OCI-LY3 (cell line): Measurements from ENCODE around the gene SSC5D.

Source experiments
- H2AFZ ChIP-seq: fragments of 200-600, 300-600 bp; shearing (Covaris generic); 2 replicates; pipeline ENCODE4 v1.6.0; 2014; ENCODE audit warnings: antibody characterized with exemption, low read depth, low read length
- H3K27ac ChIP-seq: fragments of 200-600, 300-600 bp; sonication (generic); 2 replicates; pipeline ENCODE4 v1.5.1; 2014; ENCODE audit warnings: mild to moderate bottlenecking, low read length, moderate library complexity, mixed read lengths
- H3K27me3 ChIP-seq: fragments of 200-600, 300-600 bp; sonication (generic); 2 replicates; pipeline ENCODE4 v1.6.1; 2014; ENCODE audit warnings: low read depth, low read length, mixed read lengths
- H3K36me3 ChIP-seq: fragments of 200-600, 300-600 bp; sonication (generic); replicated peaks from 2 replicates; pipeline ENCODE3; 2014; ENCODE audit warnings: low read depth, low read length, mixed read lengths
- H3K4me1 ChIP-seq: fragments of 300-600, 200-600 bp; sonication (generic); 2 replicates; pipeline ENCODE4 v1.6.1; 2014; ENCODE audit warnings: low read length, mixed read lengths
- H3K4me2 ChIP-seq: fragments of 200-600, 300-600 bp; sonication (generic); 2 replicates; pipeline ENCODE4 v1.6.1; 2014; ENCODE audit warnings: low read length, mixed read lengths
- H3K4me3 ChIP-seq: fragments of 300-600, 200-600 bp; sonication (generic); 2 replicates; pipeline ENCODE4 v1.5.1; 2014; ENCODE audit warnings: antibody characterized with exemption, mild to moderate bottlenecking, low read length, moderate library complexity
- H3K79me2 ChIP-seq: fragments of 300-600, 200-600 bp; shearing (Covaris generic); 2 replicates; pipeline ENCODE4 v1.6.1; 2014; ENCODE audit warnings: mild to moderate bottlenecking, low read length, mixed read lengths
- H3K9ac ChIP-seq: fragments of 300-600, 200-600 bp; shearing (Covaris generic); 2 replicates; pipeline ENCODE4 v1.6.0; 2014; ENCODE audit warnings: mild to moderate bottlenecking, low read length, moderate library complexity
- H3K9me3 ChIP-seq: fragments of 200-600, 300-600 bp; shearing (Covaris generic); 2 replicates; pipeline ENCODE4 v1.6.1; 2014; ENCODE audit warnings: low read length, mixed read lengths; ENCODE audit not compliant: insufficient read depth
- H4K20me1 ChIP-seq: fragments of 200-600, 300-600 bp; sonication (generic); 2 replicates; pipeline ENCODE4 v1.6.1; 2016; ENCODE audit warnings: low read length, mixed read lengths; ENCODE audit not compliant: insufficient read depth
- EZH2phosphoT487 ChIP-seq: fragments of 200-600 bp; shearing (Covaris generic); IDR thresholded peaks from 2 replicates; pipeline ENCODE4 v1.6.1; 2018; ENCODE audit warnings: antibody characterized with exemption, mixed run types, low read depth
- TF ChIP-seq, protein P1 (sequence below): fragments of 200-600, 300-600 bp; sonication (generic); IDR thresholded peaks from 2 replicates; pipeline ENCODE4 v1.5.1; 2014; ENCODE audit warnings: antibody characterized with exemption, low read length, low read depth

SSC5D gene

GRCh38 chr19:55500368-55500952 is 12.2 kb downstream of the SSC5D start:
- Histone ChIP-seq H4K20me1 (no peaks in the 10 kb centered on the region), H3K9ac (no peak overlapping the region), H3K27me3 (peaks cover 6% of the 10 kb centered on the region; the same call in 1 of the 2 replicates), H3K79me2 (no peaks in the 10 kb centered on the region), H3K4me2 (no peak overlapping the region), H2AFZ (no peak overlapping the region), H3K4me3 (no peak overlapping the region), H3K9me3 (0 out of 2 replicates have a peak, but pooled peaks cover 4% of the 10 kb centered on the region), H3K4me1 (peaks cover 6% of the 10 kb centered on the region), H3K36me3 (peaks cover 2% of the 10 kb centered on the region), H3K27ac (no peak overlapping the region)
- TF ChIP-seq EZH2phosphoT487 = no peak
- TF ChIP-seq, protein P1, sequence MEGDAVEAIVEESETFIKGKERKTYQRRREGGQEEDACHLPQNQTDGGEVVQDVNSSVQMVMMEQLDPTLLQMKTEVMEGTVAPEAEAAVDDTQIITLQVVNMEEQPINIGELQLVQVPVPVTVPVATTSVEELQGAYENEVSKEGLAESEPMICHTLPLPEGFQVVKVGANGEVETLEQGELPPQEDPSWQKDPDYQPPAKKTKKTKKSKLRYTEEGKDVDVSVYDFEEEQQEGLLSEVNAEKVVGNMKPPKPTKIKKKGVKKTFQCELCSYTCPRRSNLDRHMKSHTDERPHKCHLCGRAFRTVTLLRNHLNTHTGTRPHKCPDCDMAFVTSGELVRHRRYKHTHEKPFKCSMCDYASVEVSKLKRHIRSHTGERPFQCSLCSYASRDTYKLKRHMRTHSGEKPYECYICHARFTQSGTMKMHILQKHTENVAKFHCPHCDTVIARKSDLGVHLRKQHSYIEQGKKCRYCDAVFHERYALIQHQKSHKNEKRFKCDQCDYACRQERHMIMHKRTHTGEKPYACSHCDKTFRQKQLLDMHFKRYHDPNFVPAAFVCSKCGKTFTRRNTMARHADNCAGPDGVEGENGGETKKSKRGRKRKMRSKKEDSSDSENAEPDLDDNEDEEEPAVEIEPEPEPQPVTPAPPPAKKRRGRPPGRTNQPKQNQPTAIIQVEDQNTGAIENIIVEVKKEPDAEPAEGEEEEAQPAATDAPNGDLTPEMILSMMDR = no peak

- H4K20me1 ChIP-seq = no peaks in the 10 kb centered on the region
- no peak overlapping the region for H3K4me3 ChIP-seq
- peaks cover 2% of the 10 kb centered on the region for H3K36me3 ChIP-seq
- 0 out of 2 replicates have a peak, but pooled peaks cover 4% of the 10 kb centered on the region for H3K9me3 ChIP-seq
- no peak overlapping the region for H3K27ac ChIP-seq
- TF ChIP-seq, protein P1 = no peak
- no peak for TF ChIP-seq EZH2phosphoT487
- H3K27me3 ChIP-seq = peaks cover 6% of the 10 kb centered on the region; the same call in 1 of the 2 replicates
- H3K4me1 ChIP-seq = peaks cover 6% of the 10 kb centered on the region
- no peak overlapping the region for H3K9ac ChIP-seq
- no peak overlapping the region for H2AFZ ChIP-seq
- H3K79me2 ChIP-seq = no peaks in the 10 kb centered on the region
- no peak overlapping the region for H3K4me2 ChIP-seq
These were observed 14.1 kb downstream of the SSC5D start for GRCh38 chr19:55502197-55502952.

DNA sequence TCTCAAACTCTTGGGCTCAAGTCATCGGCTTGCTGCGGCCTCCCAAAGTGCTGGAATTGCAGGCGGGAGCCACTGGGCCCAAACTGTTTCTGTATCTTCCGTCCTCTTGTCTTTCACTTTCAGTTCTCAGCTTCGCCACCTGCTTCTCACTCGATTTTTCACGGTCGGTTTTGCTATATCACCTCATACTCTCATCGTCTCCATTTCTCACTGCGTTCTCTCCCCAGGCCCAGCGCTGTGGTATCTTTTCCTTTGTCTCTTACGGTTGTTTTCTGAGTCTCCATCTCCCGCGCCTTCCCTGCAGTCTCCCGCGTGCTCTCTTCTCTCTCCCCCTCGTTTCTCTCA is 14.9 kb downstream of the SSC5D start:
- H3K9me3 ChIP-seq = 0 out of 2 replicates have a peak, but pooled peaks cover 4% of the 10 kb centered on the region
- peak overlapping the region; percentile 98 for H2AFZ ChIP-seq
- H3K27ac ChIP-seq = no peak overlapping the region
- H3K9ac ChIP-seq = no peak overlapping the region
- peaks cover 6% of the 10 kb centered on the region; the same call in 1 of the 2 replicates for H3K27me3 ChIP-seq
- H3K4me1 ChIP-seq = peaks cover 6% of the 10 kb centered on the region
- H3K79me2 ChIP-seq = no peaks in the 10 kb centered on the region
- H3K4me2 ChIP-seq = peak overlapping the region; percentile 79
- H4K20me1 ChIP-seq = no peaks in the 10 kb centered on the region
- peak overlapping the region; percentile 81 for H3K4me3 ChIP-seq
- peaks cover 2% of the 10 kb centered on the region for H3K36me3 ChIP-seq
- no peak for TF ChIP-seq EZH2phosphoT487
- TF ChIP-seq, protein P1 = no peak

DNA sequence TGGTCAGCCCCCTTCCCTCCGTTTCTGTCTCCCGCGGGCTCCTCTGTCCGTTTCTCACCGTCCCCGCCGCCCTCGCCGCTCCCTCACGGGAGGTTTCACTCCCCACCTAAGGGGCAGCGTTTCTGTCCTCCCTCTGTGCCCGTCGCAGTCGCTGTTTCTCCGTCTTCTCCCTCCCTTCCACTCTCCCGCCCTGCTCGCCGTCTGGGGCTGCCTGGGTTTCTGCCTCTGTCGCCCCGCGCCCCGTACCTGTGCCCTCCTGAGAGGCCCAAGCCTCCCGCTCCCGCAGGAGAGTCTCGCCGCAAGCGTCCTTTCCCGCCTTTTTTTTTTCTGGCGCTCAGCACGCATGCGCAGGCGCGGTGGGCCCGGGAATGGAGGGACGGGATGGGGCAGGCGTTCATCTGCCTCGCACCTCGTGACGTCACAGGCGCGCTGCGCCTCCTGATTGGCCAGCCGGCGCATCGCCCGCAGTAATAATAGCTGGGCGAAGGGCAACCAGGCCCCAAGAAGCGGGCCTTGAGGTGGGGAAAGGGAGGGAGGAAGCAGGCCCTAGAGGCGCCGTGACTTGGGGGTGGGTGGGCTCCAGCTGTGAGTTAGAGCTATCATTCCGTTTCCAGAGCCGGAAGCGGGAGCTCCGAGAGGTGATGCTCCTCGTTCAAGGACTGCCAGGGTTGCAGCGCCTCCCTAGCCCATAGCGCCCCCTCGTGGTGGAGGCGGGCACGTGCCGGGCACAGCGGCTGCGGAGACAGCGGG is 15.4 kb downstream of the SSC5D start:
- Histone ChIP-seq H2AFZ (peak overlapping the region; percentile 98), H3K27ac (peak overlapping the region; percentile 47), H3K9ac (peak overlapping the region; percentile 62; the same call in 1 of the 2 replicates), H3K9me3 (0 out of 2 replicates have a peak, but pooled peaks cover 4% of the 10 kb centered on the region), H3K4me1 (peaks cover 6% of the 10 kb centered on the region), H3K4me3 (peak overlapping the region; percentile 81), H3K27me3 (peaks cover 6% of the 10 kb centered on the region; the same call in 1 of the 2 replicates), H3K36me3 (peaks cover 2% of the 10 kb centered on the region), H3K79me2 (no peaks in the 10 kb centered on the region), H4K20me1 (no peaks in the 10 kb centered on the region), H3K4me2 (peak overlapping the region; percentile 79)
- TF ChIP-seq EZH2phosphoT487 = no peak
- TF ChIP-seq, protein P1 = peak; percentile 99
